ENCODE data around the gene TGIF2.

TGIF2 gene

DNA sequence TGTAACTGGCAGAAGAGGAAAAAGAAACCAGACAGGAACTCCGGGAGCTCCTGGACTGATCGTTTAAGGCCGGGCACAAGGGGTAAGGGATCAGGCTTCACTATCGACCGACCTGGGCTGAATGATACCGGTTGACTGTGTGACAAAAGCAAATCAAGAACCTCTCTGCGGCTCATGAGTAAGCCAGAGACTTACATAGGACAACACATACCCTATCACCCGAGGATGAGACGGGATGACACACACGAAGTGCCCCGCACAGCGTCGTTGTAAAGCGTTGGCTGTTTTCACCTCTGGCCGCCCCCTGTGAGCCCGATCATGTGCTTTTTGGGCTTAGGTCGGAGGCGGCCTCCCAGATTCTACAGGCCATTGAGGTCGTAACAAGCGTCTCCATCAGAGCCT lies 695 bp upstream of the TGIF2 start:
- Histone ChIP-seq H3K36me3 (ENCODE audit: control insufficient read depth, low read depth, low read length) (no peaks in the 10 kb centered on the region), H3K27me3 (ENCODE audit: control insufficient read depth, insufficient read depth, low read length) (no peaks in the 10 kb centered on the region), H3K9me3 (ENCODE audit: control insufficient read depth, low read depth, low read length) (no peaks in the 10 kb centered on the region), H3K9ac (ENCODE audit: low read length) (peak overlapping the region; percentile 63), H3K27ac (ENCODE audit: low read length) (peak overlapping the region; percentile 83), H3K4me3 (ENCODE audit: low read length) (peak overlapping the region; percentile 73), H3K4me1 (ENCODE audit: control insufficient read depth, low read depth, low read length) (peaks cover 42% of the 10 kb centered on the region)

DNA sequence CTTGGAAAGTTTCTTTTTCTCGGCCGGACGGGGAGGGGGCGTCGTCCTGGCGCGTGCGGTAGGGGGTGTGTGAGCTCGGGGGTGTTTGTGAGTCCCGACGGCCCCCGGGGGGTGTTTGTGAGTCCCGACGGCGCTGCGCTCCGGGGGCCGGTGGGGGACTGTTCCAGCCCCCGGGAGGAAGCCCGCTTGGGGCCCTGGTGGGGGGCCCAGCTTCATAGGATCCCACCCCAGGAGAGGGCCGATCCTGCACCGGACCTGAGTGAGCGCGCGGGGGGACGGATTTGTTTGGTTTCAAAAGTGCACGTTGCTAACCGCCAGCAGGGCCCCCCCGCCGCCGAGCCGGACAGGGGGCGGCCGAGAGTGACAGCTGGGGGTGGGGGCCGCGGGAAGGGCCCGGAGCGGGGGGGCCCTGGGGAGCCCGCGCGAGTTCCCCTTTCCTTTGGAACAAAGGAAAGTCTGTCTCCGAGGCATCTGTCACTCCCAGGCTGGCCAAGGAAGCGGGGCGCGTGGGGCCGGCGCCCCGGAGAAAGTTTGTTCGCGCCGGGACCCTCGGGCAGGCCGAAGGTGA lies 485 bp downstream of the TGIF2 start:
- peak overlapping the region; percentile 92 for H3K9ac ChIP-seq (ENCODE audit: low read length)
- peak overlapping the region; percentile 86 for H3K4me3 ChIP-seq (ENCODE audit: low read length)
- peaks cover 4% of the 10 kb centered on the region for H3K36me3 ChIP-seq (ENCODE audit: control insufficient read depth, low read depth, low read length)
- no peak overlapping the region for H3K27ac ChIP-seq (ENCODE audit: low read length)
- H3K4me1 ChIP-seq (ENCODE audit: control insufficient read depth, low read depth, low read length) = peaks cover 42% of the 10 kb centered on the region
- H3K9me3 ChIP-seq (ENCODE audit: control insufficient read depth, low read depth, low read length) = no peaks in the 10 kb centered on the region
- no peaks in the 10 kb centered on the region for H3K27me3 ChIP-seq (ENCODE audit: control insufficient read depth, insufficient read depth, low read length)

DNA sequence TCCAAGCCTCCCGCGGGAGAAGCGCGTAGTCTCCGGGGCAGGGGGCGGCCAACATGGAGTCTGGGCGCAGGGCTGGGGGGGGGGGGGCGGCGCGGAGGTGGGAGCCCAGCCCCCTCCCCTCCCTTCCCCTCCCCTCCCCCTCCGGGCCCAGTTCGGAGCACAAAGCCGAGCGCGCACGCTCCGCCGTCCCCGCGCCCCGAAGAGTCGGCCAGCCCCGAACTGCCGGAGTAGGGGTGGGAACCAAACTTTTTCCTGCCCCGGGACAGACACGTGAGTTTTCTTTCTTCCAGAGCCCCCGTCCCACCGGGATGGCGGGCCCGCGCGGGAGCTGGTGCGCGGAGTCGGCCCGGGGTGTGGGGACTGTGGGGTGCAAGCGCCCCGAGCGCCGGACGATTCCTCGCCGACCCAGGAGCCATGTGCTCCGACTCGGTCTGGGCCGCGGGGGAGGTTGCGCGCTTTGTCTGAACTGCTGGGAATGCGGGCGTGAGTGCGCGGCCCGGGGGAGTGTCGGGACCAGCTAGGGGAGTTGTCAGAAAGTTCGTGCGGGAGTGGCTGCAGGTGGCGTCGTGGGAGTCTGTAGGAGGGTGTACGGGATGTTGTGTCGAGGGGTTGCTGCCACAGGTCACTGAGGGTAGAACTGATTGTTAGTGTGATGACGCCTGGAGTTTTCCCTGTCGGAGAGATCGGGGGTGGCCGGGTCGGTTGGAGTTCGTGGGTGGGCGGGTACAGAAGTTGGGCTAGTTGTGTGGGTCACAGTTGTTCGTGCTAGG lies 1.2 kb downstream of the TGIF2 start:
- H3K27ac ChIP-seq (ENCODE audit: low read length) = peak overlapping the region; percentile 64

DNA sequence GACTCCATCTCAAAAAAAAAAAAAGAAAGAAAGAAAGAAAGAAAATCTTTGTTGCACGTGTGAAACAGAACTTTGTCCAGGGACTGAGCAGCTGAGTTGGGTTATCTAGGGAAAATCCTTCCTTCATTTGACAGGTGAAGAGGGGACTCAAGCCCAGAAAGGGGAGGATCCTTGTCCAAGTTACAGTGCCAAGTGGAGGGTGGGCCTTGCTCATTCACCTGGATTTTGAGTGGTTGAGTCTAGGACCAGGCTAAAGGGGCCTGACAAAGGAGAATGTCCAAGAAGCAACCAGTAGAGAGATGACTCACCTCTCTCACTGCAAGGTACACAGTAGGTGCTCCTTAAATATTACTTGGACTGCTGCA lies 2.7 kb downstream of the TGIF2 start:
- Histone ChIP-seq H3K4me3 (ENCODE audit: low read length) (no peak overlapping the region), H3K27ac (ENCODE audit: low read length) (no peak overlapping the region), H3K27me3 (ENCODE audit: control insufficient read depth, insufficient read depth, low read length) (no peaks in the 10 kb centered on the region), H3K9ac (ENCODE audit: low read length) (no peak overlapping the region), H3K36me3 (ENCODE audit: control insufficient read depth, low read depth, low read length) (peaks cover 19% of the 10 kb centered on the region), H3K9me3 (ENCODE audit: control insufficient read depth, low read depth, low read length) (no peaks in the 10 kb centered on the region), H3K4me1 (ENCODE audit: control insufficient read depth, low read depth, low read length) (peaks cover 29% of the 10 kb centered on the region)

More for the DNA sequence above, 1.2 kb downstream of the TGIF2 start:
- peaks cover 40% of the 10 kb centered on the region for H3K4me1 ChIP-seq (ENCODE audit: control insufficient read depth, low read depth, low read length)
- H3K9ac ChIP-seq (ENCODE audit: low read length) = peak overlapping the region; percentile 92
- peak overlapping the region; percentile 86 for H3K4me3 ChIP-seq (ENCODE audit: low read length)
- H3K27me3 ChIP-seq (ENCODE audit: control insufficient read depth, insufficient read depth, low read length) = no peaks in the 10 kb centered on the region
- peaks cover 9% of the 10 kb centered on the region for H3K36me3 ChIP-seq (ENCODE audit: control insufficient read depth, low read depth, low read length)
- H3K9me3 ChIP-seq (ENCODE audit: control insufficient read depth, low read depth, low read length) = no peaks in the 10 kb centered on the region

DNA sequence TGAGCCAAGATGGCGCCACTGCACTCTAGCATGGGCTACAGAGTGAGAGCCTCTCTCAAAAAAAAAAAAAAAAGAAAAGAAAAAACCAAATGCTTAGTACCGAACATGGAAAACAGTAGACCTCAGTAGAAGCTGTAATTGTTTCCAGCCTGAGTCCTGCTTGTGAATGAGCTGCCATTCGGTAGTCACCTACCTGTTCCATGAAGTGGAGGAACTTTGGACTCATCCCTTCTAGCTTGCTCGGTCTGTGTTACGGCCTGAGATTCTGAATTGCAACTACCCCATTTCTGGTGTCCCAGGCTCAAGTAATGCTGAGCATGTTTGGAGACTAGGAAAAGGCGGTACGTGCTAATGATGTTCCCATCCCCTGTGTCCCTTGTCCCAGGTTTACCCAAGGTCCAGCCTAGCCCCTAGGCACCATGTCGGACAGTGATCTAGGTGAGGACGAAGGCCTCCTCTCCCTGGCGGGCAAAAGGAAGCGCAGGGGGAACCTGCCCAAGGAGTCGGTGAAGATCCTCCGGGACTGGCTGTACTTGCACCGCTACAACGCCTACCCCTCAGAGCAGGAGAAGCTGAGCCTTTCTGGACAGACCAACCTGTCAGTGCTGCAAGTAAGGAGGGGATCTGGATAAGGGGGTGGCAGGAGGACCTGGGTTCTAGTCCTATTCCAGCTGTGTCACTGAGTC lies 5.1 kb downstream of the TGIF2 start:
- Histone ChIP-seq H3K9ac (ENCODE audit: low read length) (no peak overlapping the region), H3K4me1 (ENCODE audit: control insufficient read depth, low read depth, low read length) (peaks cover 10% of the 10 kb centered on the region), H3K36me3 (ENCODE audit: control insufficient read depth, low read depth, low read length) (peaks cover 40% of the 10 kb centered on the region), H3K4me3 (ENCODE audit: low read length) (no peak overlapping the region), H3K9me3 (ENCODE audit: control insufficient read depth, low read depth, low read length) (no peaks in the 10 kb centered on the region), H3K27ac (ENCODE audit: low read length) (no peak overlapping the region), H3K27me3 (ENCODE audit: control insufficient read depth, insufficient read depth, low read length) (no peaks in the 10 kb centered on the region)

DNA sequence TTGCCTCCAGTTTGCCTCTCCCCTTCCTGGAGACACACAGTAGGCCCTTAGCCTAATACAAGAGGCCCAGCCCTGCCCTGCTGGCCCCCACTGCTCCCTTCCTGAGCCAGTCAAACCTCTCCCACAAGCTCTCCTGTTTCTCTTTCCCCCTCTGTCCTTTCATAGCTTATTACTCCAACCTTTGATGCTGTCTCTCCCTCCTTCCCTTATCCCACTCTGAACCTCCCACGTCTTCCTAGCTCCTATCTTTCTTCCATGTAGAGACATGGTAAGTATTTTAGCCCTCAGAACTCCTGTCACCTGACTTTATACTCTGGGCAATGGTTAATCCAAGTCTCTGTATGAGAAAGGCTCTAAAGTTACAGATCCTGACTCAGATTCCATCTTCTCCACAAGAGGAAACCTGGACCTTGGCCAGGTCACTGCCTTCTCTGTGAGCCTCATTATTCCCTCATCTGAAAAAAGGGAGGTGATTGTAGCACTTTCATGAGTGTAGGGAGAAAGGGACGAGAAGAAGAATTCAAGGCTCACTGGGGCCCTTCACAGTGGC lies 6.7 kb downstream of the TGIF2 start:
- H3K4me3 ChIP-seq (ENCODE audit: low read length) = no peak overlapping the region
- H3K4me1 ChIP-seq (ENCODE audit: control insufficient read depth, low read depth, low read length) = peaks cover 20% of the 10 kb centered on the region
- H3K27me3 ChIP-seq (ENCODE audit: control insufficient read depth, insufficient read depth, low read length) = no peaks in the 10 kb centered on the region
- H3K9ac ChIP-seq (ENCODE audit: low read length) = no peak overlapping the region
- no peaks in the 10 kb centered on the region for H3K9me3 ChIP-seq (ENCODE audit: control insufficient read depth, low read depth, low read length)
- no peak overlapping the region for H3K27ac ChIP-seq (ENCODE audit: low read length)
- H3K36me3 ChIP-seq (ENCODE audit: control insufficient read depth, low read depth, low read length) = peaks cover 43% of the 10 kb centered on the region

DNA sequence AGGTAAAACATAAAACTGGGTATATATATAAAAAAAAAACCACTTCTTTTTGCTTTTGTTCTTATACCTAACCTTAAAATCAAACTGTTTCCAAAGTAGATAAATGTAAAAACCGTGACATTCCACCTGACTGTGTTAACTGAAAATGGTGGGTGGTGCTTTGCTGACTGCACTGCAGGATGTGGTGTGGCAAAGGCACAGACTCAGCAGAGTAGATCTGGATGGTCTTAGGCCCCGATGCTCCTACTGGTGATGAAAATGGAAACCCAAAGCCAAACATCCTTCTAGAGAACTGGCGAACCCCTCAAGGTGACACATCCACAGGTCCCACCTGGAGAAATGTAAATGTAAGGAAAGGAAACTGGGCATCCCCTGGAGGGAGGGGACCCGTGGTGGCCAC lies 8.9 kb downstream of the TGIF2 start:
- Histone ChIP-seq H3K9ac (ENCODE audit: low read length) (no peak overlapping the region), H3K27ac (ENCODE audit: low read length) (no peak overlapping the region), H3K4me3 (ENCODE audit: low read length) (no peak overlapping the region), H3K9me3 (ENCODE audit: control insufficient read depth, low read depth, low read length) (no peaks in the 10 kb centered on the region), H3K4me1 (ENCODE audit: control insufficient read depth, low read depth, low read length) (peaks cover 30% of the 10 kb centered on the region), H3K36me3 (ENCODE audit: control insufficient read depth, low read depth, low read length) (peaks cover 43% of the 10 kb centered on the region), H3K27me3 (ENCODE audit: control insufficient read depth, insufficient read depth, low read length) (no peaks in the 10 kb centered on the region)

DNA sequence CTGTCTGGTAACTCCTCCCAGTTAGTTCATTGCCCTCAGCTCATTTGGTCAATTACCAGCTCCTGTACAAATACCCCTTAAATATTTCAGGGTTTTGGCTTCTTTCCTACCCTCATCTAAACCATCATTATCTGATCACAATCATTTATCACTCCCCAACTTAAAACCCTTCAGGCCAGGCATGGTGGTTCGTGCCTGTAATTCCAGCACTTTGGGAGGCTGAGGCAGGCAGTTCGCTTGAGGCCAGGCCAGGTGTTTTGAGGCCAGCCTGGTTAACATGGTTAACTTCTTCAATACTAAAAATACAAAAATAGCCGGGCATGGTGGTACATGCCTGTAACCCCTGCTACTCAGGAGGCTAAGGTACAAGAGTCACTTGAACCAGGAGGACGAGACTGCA lies 9.4 kb downstream of the TGIF2 start:
- Histone ChIP-seq H3K4me3 (ENCODE audit: low read length) (no peak overlapping the region), H3K27me3 (ENCODE audit: control insufficient read depth, insufficient read depth, low read length) (no peaks in the 10 kb centered on the region), H3K36me3 (ENCODE audit: control insufficient read depth, low read depth, low read length) (peaks cover 43% of the 10 kb centered on the region), H3K27ac (ENCODE audit: low read length) (no peak overlapping the region), H3K9me3 (ENCODE audit: control insufficient read depth, low read depth, low read length) (no peaks in the 10 kb centered on the region), H3K9ac (ENCODE audit: low read length) (no peak overlapping the region), H3K4me1 (ENCODE audit: control insufficient read depth, low read depth, low read length) (peaks cover 31% of the 10 kb centered on the region)

DNA sequence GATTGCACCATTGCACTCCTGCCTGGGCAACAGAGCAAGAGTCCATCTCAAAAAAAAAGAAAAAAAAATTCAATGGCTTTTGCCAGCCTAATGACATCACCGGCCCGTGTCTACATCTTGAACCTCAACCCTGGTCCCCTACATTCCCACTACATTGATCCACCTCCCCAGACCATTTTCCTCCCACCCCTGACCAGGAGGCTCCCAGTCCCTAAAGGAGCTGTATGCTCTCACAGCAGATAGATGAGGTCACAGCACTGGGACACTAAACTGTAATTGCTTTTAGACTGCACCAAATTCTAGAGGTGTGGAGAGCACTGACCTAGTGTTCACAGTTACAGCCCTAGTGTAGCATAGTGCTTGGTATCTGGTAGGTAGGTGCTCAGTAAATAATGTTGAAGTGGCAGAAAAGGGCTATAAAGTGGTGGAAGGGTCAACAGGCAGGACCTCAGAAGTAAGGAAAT lies 10.7 kb downstream of the TGIF2 start:
- peaks cover 31% of the 10 kb centered on the region for H3K4me1 ChIP-seq (ENCODE audit: control insufficient read depth, low read depth, low read length)
- no peak overlapping the region for H3K27ac ChIP-seq (ENCODE audit: low read length)
- no peak overlapping the region for H3K4me3 ChIP-seq (ENCODE audit: low read length)
- H3K27me3 ChIP-seq (ENCODE audit: control insufficient read depth, insufficient read depth, low read length) = no peaks in the 10 kb centered on the region
- H3K36me3 ChIP-seq (ENCODE audit: control insufficient read depth, low read depth, low read length) = peaks cover 38% of the 10 kb centered on the region
- no peaks in the 10 kb centered on the region for H3K9me3 ChIP-seq (ENCODE audit: control insufficient read depth, low read depth, low read length)
- H3K9ac ChIP-seq (ENCODE audit: low read length) = no peak overlapping the region

DNA sequence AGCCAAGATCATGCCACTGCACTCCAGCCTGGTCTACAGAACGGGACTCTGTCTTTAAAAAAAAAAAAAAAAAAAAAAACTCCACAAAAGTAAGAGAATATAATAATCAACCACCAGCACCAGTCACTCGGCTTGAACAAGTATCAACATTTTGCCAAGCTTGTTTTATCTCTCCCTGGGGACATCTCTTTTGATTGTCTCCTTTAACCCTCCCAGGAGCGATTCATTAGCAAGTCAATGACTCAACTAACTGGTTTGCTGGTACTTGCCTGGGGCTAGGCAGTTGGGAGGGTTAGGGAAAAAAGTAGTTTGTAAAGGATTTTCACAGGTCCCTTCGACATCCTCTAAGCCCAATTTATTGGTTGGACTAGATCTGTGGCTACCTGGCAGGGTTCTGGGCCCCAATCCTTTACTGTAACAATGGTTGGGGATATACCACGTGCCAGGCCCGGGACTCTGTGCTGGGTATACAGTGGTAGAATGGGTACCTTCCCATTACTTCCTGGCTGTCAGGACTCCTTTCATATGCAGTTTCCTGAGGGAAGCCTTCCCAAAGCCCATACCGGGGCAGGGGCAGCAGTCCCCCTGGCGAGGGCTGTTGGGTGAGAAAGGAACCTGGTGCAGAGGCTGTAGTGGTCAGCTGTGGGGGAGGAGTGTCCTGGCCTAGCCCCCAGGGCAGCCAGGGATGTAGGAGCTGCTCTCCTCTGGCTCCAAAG lies 12.2 kb downstream of the TGIF2 start:
- Histone ChIP-seq H3K27ac (ENCODE audit: low read length) (peak overlapping the region; percentile 54), H3K36me3 (ENCODE audit: control insufficient read depth, low read depth, low read length) (peaks cover 24% of the 10 kb centered on the region), H3K9ac (ENCODE audit: low read length) (peak overlapping the region; percentile 47), H3K9me3 (ENCODE audit: control insufficient read depth, low read depth, low read length) (no peaks in the 10 kb centered on the region), H3K27me3 (ENCODE audit: control insufficient read depth, insufficient read depth, low read length) (no peaks in the 10 kb centered on the region), H3K4me1 (ENCODE audit: control insufficient read depth, low read depth, low read length) (peaks cover 31% of the 10 kb centered on the region), H3K4me3 (ENCODE audit: low read length) (peak overlapping the region; percentile 46)

DNA sequence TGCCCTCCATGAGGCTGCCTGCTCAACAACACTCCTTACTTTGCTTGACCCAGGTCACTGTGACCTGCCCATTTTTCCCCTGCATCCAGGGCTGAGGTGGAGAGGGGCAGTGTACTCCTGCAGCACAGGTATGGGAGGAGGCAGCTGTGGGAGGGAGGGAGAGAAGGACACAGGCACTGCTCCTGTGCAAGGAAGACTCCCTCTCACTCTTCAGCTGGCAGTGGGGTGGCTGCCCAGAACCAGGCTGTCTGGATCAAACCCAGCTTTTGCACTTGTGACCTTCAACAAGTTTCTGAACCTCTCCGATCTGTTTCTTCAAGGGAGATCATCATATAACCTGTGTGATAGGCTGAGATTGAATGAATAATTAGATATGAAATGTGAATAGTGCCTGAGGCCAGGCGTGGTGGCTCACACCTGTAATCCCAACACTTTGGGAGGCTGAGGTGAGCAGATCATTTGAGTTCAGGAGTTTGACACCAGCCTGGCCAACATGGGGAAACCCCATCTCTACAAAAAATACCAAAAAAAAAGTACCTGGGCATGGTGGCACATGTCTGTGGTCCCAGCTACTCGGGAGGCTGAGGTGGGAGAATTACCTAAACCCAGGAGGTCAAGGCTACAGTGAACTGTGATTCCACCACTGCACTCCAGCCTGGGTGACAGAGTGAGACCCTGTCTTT lies 14.1 kb downstream of the TGIF2 start:
- Histone ChIP-seq H3K4me3 (ENCODE audit: low read length) (no peak overlapping the region), H3K9ac (ENCODE audit: low read length) (no peak overlapping the region), H3K36me3 (ENCODE audit: control insufficient read depth, low read depth, low read length) (peaks cover 10% of the 10 kb centered on the region), H3K27ac (ENCODE audit: low read length) (no peak overlapping the region), H3K9me3 (ENCODE audit: control insufficient read depth, low read depth, low read length) (no peaks in the 10 kb centered on the region), H3K27me3 (ENCODE audit: control insufficient read depth, insufficient read depth, low read length) (no peaks in the 10 kb centered on the region), H3K4me1 (ENCODE audit: control insufficient read depth, low read depth, low read length) (peaks cover 38% of the 10 kb centered on the region)

Data from iPS-18a (cell line).